PC-3 (cell line): ENCODE results near the gene SAMD8.

Experiments
- CTCF ChIP-seq: fragments of 300-600 bp; sonication (generic); conservative IDR thresholded peaks from 2 replicates; pipeline ENCODE4 v1.5.1; 2017; ENCODE audit warnings: antibody characterized with exemption, low read depth, mild to moderate bottlenecking, low read length
- EZH2phosphoT487 ChIP-seq: fragments of 300-600 bp; sonication (generic); IDR thresholded peaks from 2 replicates; pipeline ENCODE4 v1.6.1; 2018; ENCODE audit warnings: mild to moderate bottlenecking, antibody characterized with exemption, low read length, borderline replicate concordance

- TF ChIP-seq CTCF (no peak), EZH2phosphoT487 (no peak)
These were observed 2.0 kb upstream of the SAMD8 start for GRCh38 chr10:75109459-75109778.
